HFFc6 (cell line): Measurements from ENCODE around the gene CYLD. TPM values are rescaled to one million over a fixed set of nuclear protein-coding genes. Genes with fewer than 3 reads are reported as not detected.

Experiments
- DNase-seq: peaks from one replicate; pipeline ENCODE4 v3.0.0-alpha.2; 2018
- H3K27ac Mint-ChIP-seq: 2 replicates; pipeline ENCODE4 v1.8.0; 2020; ENCODE audit warnings: mild to moderate bottlenecking, mixed read lengths
- H3K27me3 Mint-ChIP-seq: 2 replicates; pipeline ENCODE4 v1.8.0; 2021; ENCODE audit warnings: mild to moderate bottlenecking, moderate library complexity, mixed read lengths; ENCODE audit not compliant: insufficient read depth
- H3K36me3 Mint-ChIP-seq: 2 replicates; pipeline ENCODE4 v1.8.0; 2021; ENCODE audit warnings: low read depth, mixed read lengths
- H3K4me1 Mint-ChIP-seq: 2 replicates; pipeline ENCODE4 v1.8.0; 2020; ENCODE audit warnings: low read depth, mixed read lengths
- H3K4me3 Mint-ChIP-seq: 2 replicates; pipeline ENCODE4 v1.8.0; 2020; ENCODE audit warnings: mild to moderate bottlenecking, moderate library complexity, mixed read lengths
- H3K9me3 Mint-ChIP-seq: 2 replicates; pipeline ENCODE4 v1.8.0; 2020; ENCODE audit warnings: mild to moderate bottlenecking, mixed read lengths
- CTCF ChIP-seq: fragments of 200-600 bp; sonication (generic); IDR thresholded peaks from 2 replicates; pipeline ENCODE4 v1.5.0; 2021; ENCODE audit warnings: antibody characterized with exemption, mild to moderate bottlenecking
- total RNA-seq, 6 experiments: library from RNA; stranded (reverse); fragmentation: NEBNext Ultra II Directional; extraction: Animal tissue kit (Norgen Biotek cat#: 25700); gene quantifications; 2 replicates in 1 of 6; 3 replicates in 5 of 6; pipeline ENCODE4 v1.2.3, GENCODE V29; 2021

The CYLD gene
- total RNA-seq, 6 experiments from 2014 or later: 39.4 to 52.7 (median 43.4) TPM

DNA sequence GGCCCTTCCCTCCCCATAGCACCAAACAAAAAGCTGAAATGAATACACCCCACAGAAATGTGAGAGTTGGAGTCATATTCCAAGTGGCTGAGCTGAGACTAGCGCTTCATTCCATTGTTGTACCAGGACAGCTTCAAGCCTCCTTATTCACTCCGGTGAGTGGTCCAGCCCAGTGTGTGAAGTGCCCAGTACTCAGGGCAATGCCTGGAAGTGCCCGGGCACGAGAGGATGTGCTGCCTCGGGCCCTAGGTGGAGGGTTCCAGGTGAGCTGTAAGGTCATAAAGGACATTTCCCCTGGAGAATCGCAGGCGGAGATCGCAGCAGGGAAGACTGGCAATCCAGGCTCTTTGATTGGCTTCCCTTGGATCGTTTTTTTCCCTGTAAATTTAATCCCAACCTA lies 5.4 kb upstream of the CYLD start:
- no peaks in the 10 kb centered on the region; the same call in 1 of the 2 replicates for H3K9me3 Mint-ChIP-seq
- no peak for TF ChIP-seq CTCF
- H3K36me3 Mint-ChIP-seq: no peaks in the 10 kb centered on the region
- peaks cover 12% of the 10 kb centered on the region for H3K27me3 Mint-ChIP-seq
- no peak overlapping the region for H3K27ac Mint-ChIP-seq
- H3K4me1 Mint-ChIP-seq: peaks cover 29% of the 10 kb centered on the region
- H3K4me3 Mint-ChIP-seq: no peak overlapping the region
- no peak for DNase-seq

- no peak overlapping the region for H3K27ac Mint-ChIP-seq
- peaks cover 24% of the 10 kb centered on the region for H3K4me1 Mint-ChIP-seq
- no peaks in the 10 kb centered on the region for H3K36me3 Mint-ChIP-seq
- H3K27me3 Mint-ChIP-seq: peaks cover 12% of the 10 kb centered on the region
- no peaks in the 10 kb centered on the region; the same call in 1 of the 2 replicates for H3K9me3 Mint-ChIP-seq
- no peak overlapping the region for H3K4me3 Mint-ChIP-seq
- DNase-seq: no peak
- no peak for TF ChIP-seq CTCF
These were observed 4.4 kb upstream of the CYLD start for GRCh38 chr16:50737420-50737959.

DNA sequence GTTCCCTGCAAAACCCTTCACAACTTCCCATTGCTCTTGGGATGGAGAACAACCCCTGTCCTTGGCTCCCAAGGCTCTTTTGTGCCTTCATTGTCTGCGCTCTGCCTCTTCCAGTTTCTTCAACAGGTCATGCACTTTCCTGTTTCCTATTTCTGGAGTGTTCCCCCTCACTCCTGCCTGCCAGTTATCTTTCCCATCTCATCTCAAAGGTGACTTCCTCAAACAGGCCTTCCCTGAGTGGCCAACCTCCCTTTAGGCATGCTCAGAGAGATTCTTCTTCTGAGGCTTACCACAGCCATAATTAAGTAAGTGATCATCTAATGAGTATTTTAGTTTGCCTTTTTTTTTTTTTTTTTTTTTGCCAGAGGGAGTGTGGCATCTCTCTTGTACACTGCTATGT lies 2.9 kb upstream of the CYLD start:
- no peak for DNase-seq
- H3K27me3 Mint-ChIP-seq: peaks cover 10% of the 10 kb centered on the region
- no peak overlapping the region for H3K4me3 Mint-ChIP-seq
- no peaks in the 10 kb centered on the region for H3K36me3 Mint-ChIP-seq
- H3K27ac Mint-ChIP-seq: no peak overlapping the region
- H3K4me1 Mint-ChIP-seq: peaks cover 37% of the 10 kb centered on the region
- TF ChIP-seq CTCF: no peak
- H3K9me3 Mint-ChIP-seq: no peaks in the 10 kb centered on the region; the same call in 1 of the 2 replicates

DNA sequence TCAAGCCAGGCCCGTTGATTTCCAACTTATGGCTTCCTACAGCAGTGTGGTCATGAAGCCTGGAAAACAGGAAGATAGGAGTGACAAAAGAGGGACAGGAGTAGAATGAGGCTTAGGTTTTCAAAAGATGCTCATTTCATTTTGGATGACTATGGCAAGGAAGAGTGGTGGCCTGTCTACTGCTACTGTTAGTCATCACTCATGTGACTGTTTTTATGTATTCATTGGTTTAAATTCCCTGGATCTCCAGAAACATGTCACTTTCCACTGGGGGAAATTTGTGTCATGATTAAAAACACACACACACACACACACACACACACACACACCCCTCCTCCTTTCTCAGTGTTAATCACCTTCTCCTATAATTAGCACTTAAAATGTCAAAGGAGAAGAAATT lies 1.1 kb upstream of the CYLD start:
- Mint-ChIP-seq H3K27ac (peak overlapping the region; percentile 17), H3K4me3 (peak overlapping the region; percentile 88), H3K36me3 (peaks cover 5% of the 10 kb centered on the region; the same call in 1 of the 2 replicates), H3K9me3 (no peaks in the 10 kb centered on the region; the same call in 1 of the 2 replicates), H3K4me1 (peaks cover 54% of the 10 kb centered on the region), H3K27me3 (peaks cover 8% of the 10 kb centered on the region)
- DNase-seq: peak; percentile 30
- TF ChIP-seq CTCF: no peak

- peak; percentile 17 for DNase-seq
- Mint-ChIP-seq H3K4me3 (peak overlapping the region; percentile 88), H3K27me3 (peaks cover 8% of the 10 kb centered on the region), H3K9me3 (no peaks in the 10 kb centered on the region), H3K36me3 (peaks cover 5% of the 10 kb centered on the region; the same call in 1 of the 2 replicates), H3K27ac (peak overlapping the region; percentile 81), H3K4me1 (peaks cover 57% of the 10 kb centered on the region)
- TF ChIP-seq CTCF: 0 out of 2 replicates have a peak, but pooled peaks have one; percentile 9
These were observed 583 bp upstream of the CYLD start for GRCh38 chr16:50741225-50741780.
